IPS DF 6.9 (cell line): ENCODE measurements around the gene PSMD5.
"Not testable (repeated sequence)": the region's sequence is repeated elsewhere in the genome, so short reads cannot be mapped to it uniquely, and the experiment has no call there.

Experiments
- DNase-seq: peaks from one replicate; pipeline ENCODE4 v3.0.0-alpha.2; 2013; ENCODE audit warnings: low read depth, low spot score
- H3K27ac ChIP-seq: one replicate; pipeline ENCODE4 v1.5.1; 2013; ENCODE audit warnings: low read length, control low read depth
- H3K27me3 ChIP-seq: 2 replicates; pipeline ENCODE4 v1.6.1; 2013; ENCODE audit warnings: mild to moderate bottlenecking, low read length; ENCODE audit not compliant: control insufficient read depth, insufficient read depth
- H3K36me3 ChIP-seq: 2 replicates; pipeline ENCODE4 v1.6.1; 2013; ENCODE audit warnings: low read length; ENCODE audit not compliant: control insufficient read depth, insufficient read depth
- H3K4me1 ChIP-seq: 2 replicates; pipeline ENCODE4 v1.6.1; 2013; ENCODE audit warnings: low read length; ENCODE audit not compliant: control insufficient read depth, insufficient read depth
- H3K4me3 ChIP-seq: 2 replicates; pipeline ENCODE4 v1.5.1; 2013; ENCODE audit warnings: mild to moderate bottlenecking, low read length
- H3K9me3 ChIP-seq: 2 replicates; pipeline ENCODE4 v1.6.1; 2013; ENCODE audit warnings: low read length, inconsistent platforms; ENCODE audit not compliant: control insufficient read depth, insufficient read depth
- WGBS: extraction: QIAGEN DNeasy Blood & Tissue Kit; methylation state at CpG from one replicate; pipeline ENCODE4 v1.1.7; 2013; ENCODE audit warnings: mixed read lengths, missing lambda C conversion rate; ENCODE audit not compliant: insufficient read length, insufficient coverage; 5-methylcytosine and 5-hydroxymethylcytosine counted together

The PSMD5 gene

DNA sequence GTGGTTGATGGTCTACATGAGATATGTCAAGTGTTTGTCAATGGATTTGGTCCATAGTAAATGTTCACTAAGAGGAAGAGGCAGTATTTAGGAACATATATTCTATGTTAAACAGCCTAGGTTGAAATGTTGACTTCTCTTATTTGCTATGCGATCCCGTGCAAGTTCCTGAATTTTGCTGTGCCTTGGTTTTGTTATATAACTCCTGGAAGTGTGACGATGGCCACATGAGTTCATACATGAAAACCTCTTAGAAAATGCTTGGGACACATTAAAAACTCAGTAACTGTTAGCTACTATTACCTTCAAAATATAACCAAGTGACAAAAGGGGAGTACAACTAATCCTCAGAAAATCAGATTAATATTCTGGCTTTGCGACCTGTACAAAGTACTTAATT lies 27.6 kb downstream of the PSMD5 start:
- no CpG with 5 or more reads among the region's 4 CpGs for WGBS
- Histone ChIP-seq H3K4me3 (no peak overlapping the region), H3K27me3 (no peaks in the 10 kb centered on the region), H3K4me1 (no peaks in the 10 kb centered on the region), H3K36me3 (no peaks in the 10 kb centered on the region; the same call in 1 of the 2 replicates), H3K9me3 (no peaks in the 10 kb centered on the region), H3K27ac (no peak overlapping the region)
- no peak for DNase-seq

DNA sequence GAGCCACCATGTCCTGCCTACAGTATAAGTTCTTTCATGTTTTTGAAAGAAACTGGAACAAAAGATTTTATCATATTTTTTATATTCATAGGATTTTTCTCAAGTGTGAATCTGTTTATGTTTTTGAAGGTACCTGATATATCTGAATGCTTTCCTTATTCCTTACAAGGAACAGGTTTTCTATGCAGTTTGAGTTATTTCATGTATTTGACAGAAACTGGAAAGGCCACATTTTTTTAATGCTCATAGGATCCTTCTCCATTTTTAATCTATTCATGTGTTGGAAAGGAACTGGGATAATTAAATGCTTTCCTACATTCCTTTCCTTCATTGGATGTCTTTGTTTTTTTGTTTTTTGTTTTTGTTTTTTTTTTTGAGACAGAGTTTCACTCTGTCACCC lies 33.8 kb downstream of the PSMD5 start:
- Histone ChIP-seq H3K4me3 (no peak overlapping the region), H3K4me1 (no peaks in the 10 kb centered on the region), H3K36me3 (no peaks in the 10 kb centered on the region), H3K27me3 (no peaks in the 10 kb centered on the region), H3K27ac (no peak overlapping the region), H3K9me3 (peaks cover 1% of the 10 kb centered on the region)
- DNase-seq, result no peak

DNA sequence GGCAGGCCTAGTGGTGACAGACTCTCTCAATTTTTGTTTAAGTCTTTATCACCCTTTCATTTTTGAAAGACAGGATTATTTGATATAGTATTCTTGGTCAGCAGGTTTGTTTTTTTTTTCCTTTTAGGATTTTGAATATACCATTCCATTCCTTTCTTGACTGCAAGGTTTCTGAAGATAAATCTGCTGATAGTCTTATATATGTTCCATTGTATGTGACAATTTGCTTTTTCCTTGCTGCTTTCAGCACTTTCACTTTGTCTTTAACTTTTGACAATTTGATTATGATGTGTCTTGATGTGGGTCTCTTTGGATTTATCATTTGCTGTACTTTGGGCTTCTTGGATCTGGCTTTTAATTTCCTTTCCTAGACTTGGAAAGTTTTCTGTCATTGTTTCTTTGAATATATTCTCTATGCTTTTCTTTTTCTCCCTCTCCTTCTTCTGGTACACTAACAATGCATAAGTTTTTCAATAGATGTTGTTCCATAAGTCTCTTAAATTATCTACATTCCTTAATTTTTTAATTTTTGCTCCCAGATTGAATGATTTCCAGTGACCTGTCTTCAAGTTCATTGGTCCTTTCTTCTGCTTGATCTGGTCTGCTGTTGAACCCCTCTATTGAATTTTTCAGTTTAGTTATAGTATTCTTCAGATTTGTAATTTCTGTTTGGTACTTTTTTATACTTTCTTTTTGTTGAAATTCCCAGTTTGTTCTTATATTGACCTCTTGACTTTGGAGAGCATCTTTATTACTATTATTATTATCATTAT lies 34.9 kb downstream of the PSMD5 start:
- H3K4me1 ChIP-seq, result no peaks in the 10 kb centered on the region
- H3K27me3 ChIP-seq, result no peaks in the 10 kb centered on the region
- DNase-seq, result no peak
- peaks cover 1% of the 10 kb centered on the region for H3K9me3 ChIP-seq
- no peak overlapping the region for H3K27ac ChIP-seq
- no peak overlapping the region for H3K4me3 ChIP-seq
- H3K36me3 ChIP-seq, result no peaks in the 10 kb centered on the region

DNA sequence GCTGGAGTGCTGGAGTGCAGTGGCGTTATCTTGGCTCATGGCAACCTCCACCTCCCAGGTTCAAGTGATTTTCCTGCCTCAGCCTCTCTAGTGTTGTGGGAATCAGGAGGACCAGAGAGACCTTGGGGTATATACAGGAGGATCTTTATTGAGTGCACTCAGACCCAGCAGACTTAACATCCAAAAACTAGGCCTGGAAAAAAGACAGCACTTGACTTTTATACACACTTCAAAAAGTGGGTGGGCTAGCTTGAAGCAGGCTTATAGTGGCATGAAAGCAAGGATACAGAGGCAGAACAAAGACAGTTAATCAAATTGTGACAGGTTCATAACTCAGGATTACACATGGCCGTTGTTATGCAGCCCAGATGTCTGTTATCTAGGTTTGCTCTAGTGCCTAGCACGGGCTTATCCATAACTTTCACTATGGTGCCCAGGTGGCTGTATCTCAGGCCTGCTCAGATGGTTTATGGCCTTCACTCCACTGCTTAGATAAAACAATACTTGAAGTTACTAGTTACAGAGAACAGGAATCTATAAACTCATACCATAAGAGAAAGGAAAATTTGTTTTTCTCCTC lies 37.8 kb downstream of the PSMD5 start:
- not testable (repeated sequence) for H3K9me3 ChIP-seq, H3K27me3 ChIP-seq, H3K27ac ChIP-seq, DNase-seq, H3K4me3 ChIP-seq, H3K36me3 ChIP-seq, H3K4me1 ChIP-seq
- no CpG with 5 or more reads among the region's 3 CpGs for WGBS

DNA sequence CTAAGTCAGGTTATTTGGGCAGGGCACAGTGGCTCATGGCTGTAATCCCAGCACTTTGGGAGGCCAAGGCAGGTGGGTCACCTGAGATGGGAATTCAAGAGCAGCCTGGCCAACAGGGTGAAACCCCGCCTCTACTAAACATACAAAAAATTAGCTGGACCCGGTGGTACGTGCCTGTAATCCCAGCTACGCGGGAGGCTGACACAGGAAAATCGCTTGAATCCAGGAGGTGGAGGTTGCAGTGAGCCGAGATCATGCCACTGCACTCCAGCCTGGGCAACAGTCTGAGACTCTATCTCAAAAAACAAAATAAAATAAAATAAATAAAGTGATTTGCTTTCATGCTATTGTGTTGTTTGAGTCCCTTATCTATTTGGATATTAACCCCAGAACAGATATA lies 41.3 kb downstream of the PSMD5 start:
- H3K27me3 ChIP-seq, result no peaks in the 10 kb centered on the region
- no peaks in the 10 kb centered on the region for H3K4me1 ChIP-seq
- no peak for DNase-seq
- H3K27ac ChIP-seq, result no peak overlapping the region
- H3K36me3 ChIP-seq, result no peaks in the 10 kb centered on the region
- no peak overlapping the region for H3K4me3 ChIP-seq
- H3K9me3 ChIP-seq, result peaks cover 1% of the 10 kb centered on the region
- no CpG with 5 or more reads among the region's 7 CpGs for WGBS

DNA sequence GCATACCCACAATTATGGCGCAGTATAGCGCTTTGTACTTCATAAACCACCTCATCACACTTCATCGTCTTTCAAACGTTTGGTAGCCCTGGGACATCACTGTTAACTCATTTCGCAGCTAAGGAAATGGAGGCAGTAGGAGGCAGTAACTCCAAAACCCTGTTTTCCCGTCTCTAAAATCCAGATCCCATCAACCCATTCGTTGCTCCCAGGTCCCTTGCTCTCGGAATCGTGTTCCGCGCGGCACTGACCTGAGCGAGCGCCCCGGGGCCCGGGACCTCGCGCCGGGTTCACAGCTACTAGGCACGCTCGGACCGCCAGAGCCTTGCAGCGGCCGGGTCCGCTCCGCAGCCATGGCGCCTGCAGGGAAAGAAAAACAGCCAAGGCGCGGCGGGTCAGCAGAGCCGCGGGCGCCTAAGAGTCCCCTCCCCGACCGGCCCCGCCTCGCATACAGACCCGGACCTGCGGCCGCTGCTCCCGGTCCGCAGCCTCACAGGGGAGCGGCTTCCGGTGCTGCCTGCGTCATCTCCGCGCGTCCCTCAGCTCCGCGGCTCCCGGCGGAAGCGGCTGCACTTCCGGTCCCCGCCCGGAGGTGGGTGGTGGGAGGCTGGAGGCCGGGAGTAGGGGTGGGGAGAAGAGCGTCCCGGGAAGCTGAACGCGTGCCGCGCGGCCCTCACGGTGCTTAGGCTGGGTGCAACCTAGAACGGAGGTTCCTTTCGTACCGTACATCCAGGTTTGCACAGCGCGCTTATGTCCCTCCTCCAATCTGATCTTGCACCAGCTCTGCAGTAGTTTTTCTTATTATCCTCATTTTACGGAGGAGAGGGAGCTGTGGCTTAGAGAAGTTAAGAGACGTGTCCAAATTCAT lies 49.6 kb downstream of the PSMD5 start, which contains the start of gene FBXW2:
TSS of gene FBXW2 (minus strand) at position 519 of the 868 bp plus-strand sequence. CDS start 5,158 bp downstream, outside the sequence.
- no peaks in the 10 kb centered on the region for H3K9me3 ChIP-seq
- H3K4me1 ChIP-seq, result no peaks in the 10 kb centered on the region; the same call in 1 of the 2 replicates
- peak; percentile 74 for DNase-seq
- no peaks in the 10 kb centered on the region for H3K36me3 ChIP-seq
- H3K4me3 ChIP-seq, result peak within 1 kb of the TSS; percentile 60
- no CpG with 5 or more reads among the region's 72 CpGs for WGBS
- H3K27ac ChIP-seq, result no peak within 1 kb of the TSS
- no peaks in the 10 kb centered on the region for H3K27me3 ChIP-seq

DNA sequence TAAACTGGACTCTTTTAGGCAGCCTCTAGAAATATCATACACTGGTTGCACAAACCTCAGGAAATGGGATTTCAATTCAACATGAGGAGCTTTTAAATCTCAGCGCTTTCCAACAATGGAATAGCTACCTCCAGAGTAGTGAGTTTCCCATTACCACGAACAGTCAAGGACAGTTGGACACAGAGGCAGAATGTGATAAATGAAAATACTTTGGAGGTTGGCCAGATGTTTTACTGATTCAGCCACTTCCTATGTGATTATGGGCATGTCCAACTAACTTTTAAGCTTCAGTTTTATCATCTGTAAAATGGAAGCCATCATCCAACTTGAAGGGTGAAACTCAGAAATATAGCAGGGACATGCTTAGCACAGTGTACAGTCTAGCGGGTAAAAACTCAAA lies 51.6 kb downstream of the PSMD5 start:
- no peak for DNase-seq
- no peaks in the 10 kb centered on the region for H3K9me3 ChIP-seq
- H3K36me3 ChIP-seq, result peaks cover 4% of the 10 kb centered on the region; the same call in 1 of the 2 replicates
- no CpG with 5 or more reads among the region's 3 CpGs for WGBS
- no peak overlapping the region for H3K4me3 ChIP-seq
- no peak overlapping the region for H3K27ac ChIP-seq
- no peaks in the 10 kb centered on the region for H3K27me3 ChIP-seq
- H3K4me1 ChIP-seq, result no peaks in the 10 kb centered on the region; the same call in 1 of the 2 replicates

DNA sequence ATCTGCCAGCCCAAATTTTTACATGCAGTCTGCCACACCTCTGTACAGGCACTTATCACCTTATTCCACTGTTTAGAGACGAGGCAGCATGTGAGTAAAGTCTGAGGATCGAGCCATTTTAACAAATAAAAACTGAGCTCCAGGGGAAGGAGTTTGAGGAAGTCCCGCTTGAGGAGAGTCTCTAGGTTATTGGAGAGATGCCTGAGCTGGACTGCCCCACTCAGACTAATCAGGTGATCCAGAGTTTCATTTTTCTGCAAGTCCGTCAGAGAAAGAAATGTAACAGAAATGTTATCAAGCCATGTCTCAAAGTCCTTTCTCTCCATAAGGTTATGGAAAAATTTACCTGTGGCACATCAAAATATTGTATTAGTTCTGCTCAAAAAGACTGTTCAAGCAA lies 54.8 kb downstream of the PSMD5 start:
- H3K27me3 ChIP-seq, result no peaks in the 10 kb centered on the region
- peaks cover 4% of the 10 kb centered on the region; the same call in 1 of the 2 replicates for H3K36me3 ChIP-seq
- H3K4me3 ChIP-seq, result no peak overlapping the region
- no peaks in the 10 kb centered on the region for H3K4me1 ChIP-seq
- no peaks in the 10 kb centered on the region for H3K9me3 ChIP-seq
- no CpG with 5 or more reads among the region's 4 CpGs for WGBS
- DNase-seq, result no peak
- no peak overlapping the region for H3K27ac ChIP-seq

DNA sequence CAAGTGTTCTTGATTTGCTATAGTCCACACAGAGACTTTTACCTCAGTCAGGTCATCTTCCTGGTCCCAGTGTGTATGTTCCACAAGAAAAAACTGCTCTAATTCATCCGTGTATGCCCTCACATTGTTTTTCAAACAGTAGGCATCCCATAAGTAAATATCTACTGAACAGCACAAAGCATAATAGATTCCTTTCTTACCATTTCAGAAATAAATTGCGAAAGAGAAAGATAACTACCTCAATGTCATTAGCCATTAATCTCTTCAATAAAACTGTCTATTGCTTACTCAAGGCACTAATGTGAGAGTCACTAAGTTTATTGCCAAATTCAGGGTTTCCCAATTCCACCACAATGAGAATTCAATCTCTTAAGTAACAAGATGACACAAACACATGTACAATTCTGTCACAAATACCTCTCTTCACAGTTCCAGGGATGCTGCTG lies 59.1 kb downstream of the PSMD5 start:
- H3K36me3 ChIP-seq, result peaks cover 4% of the 10 kb centered on the region; the same call in 1 of the 2 replicates
- WGBS, result no CpG with 5 or more reads among the region's 2 CpGs

DNA sequence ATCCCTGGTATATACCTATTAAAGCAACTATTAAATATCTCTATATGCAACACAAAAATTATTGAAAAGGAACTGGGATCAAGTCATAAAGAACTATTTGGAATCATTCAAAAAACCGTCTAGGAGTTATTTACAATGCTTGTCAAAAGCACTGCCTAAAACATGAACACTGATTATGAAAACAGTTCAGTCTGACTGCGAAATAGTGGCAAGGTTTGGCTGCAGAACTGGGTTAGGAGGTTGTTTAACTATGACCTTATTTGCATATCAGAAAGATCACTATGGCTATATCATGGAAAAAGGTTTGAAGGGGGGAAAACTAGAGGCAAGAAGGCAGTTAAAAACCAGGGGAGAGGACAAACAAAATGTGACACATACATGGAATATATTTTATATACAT lies 61.5 kb downstream of the PSMD5 start:
- DNase-seq, result no peak
- no CpG with 5 or more reads among the region's 2 CpGs for WGBS
- H3K4me3 ChIP-seq, result no peak overlapping the region
- no peaks in the 10 kb centered on the region for H3K27me3 ChIP-seq
- H3K4me1 ChIP-seq, result no peaks in the 10 kb centered on the region
- no peaks in the 10 kb centered on the region for H3K36me3 ChIP-seq
- no peak overlapping the region for H3K27ac ChIP-seq
- H3K9me3 ChIP-seq, result no peaks in the 10 kb centered on the region

More for the DNA sequence above, 59.1 kb downstream of the PSMD5 start:
- Histone ChIP-seq H3K27ac (no peak overlapping the region), H3K4me3 (no peak overlapping the region), H3K9me3 (no peaks in the 10 kb centered on the region), H3K27me3 (no peaks in the 10 kb centered on the region), H3K4me1 (no peaks in the 10 kb centered on the region)
- DNase-seq, result no peak
